Hepatocyte (in vitro differentiated cells): ENCODE measurements around the gene GOLGA3. TPM values are rescaled to one million over a fixed set of nuclear protein-coding genes. Genes with fewer than 3 reads are reported as not detected.
"Not testable (repeated sequence)": the region's sequence is repeated elsewhere in the genome, so short reads cannot be mapped to it uniquely, and the experiment has no call there.

Experiments used
- DNase-seq: peaks from one replicate; pipeline ENCODE4 v3.0.0-alpha.2; 2016; ENCODE audit warnings: low spot score
- H2AFZ ChIP-seq: fragments of 200-600 bp; sonication (generic); 2 replicates; pipeline ENCODE4 v1.6.0; 2016; ENCODE audit warnings: antibody characterized with exemption, mild to moderate bottlenecking
- H3K27ac ChIP-seq: fragments of 200-600 bp; sonication (generic); 2 replicates; pipeline ENCODE4 v1.5.1; 2016; ENCODE audit warnings: mild to moderate bottlenecking
- H3K27me3 ChIP-seq: fragments of 200-600 bp; sonication (generic); 2 replicates; pipeline ENCODE4 v1.6.1; 2016
- H3K36me3 ChIP-seq: fragments of 200-600 bp; sonication (generic); replicated peaks from 2 replicates; pipeline ENCODE4 v1.5.1; 2016; ENCODE audit warnings: low read depth; ENCODE audit not compliant: insufficient read depth
- H3K4me1 ChIP-seq: fragments of 200-600 bp; sonication (generic); 2 replicates; pipeline ENCODE4 v1.5.1; 2016; ENCODE audit warnings: mild to moderate bottlenecking, moderate library complexity; ENCODE audit not compliant: insufficient read depth
- H3K4me2 ChIP-seq: fragments of 200-600 bp; sonication (generic); 2 replicates; pipeline ENCODE4 v1.6.0; 2016
- H3K4me3 ChIP-seq: fragments of 200-600 bp; sonication (generic); 2 replicates; pipeline ENCODE4 v1.5.1; 2016; ENCODE audit warnings: mild to moderate bottlenecking
- H3K79me2 ChIP-seq: fragments of 200-600 bp; sonication (generic); 2 replicates; pipeline ENCODE4 v1.6.0; 2017; ENCODE audit warnings: mild to moderate bottlenecking
- H3K9me2 ChIP-seq: fragments of 200-600 bp; sonication (generic); replicated peaks from 2 replicates; pipeline ENCODE4 v1.6.0; 2017; ENCODE audit warnings: mild to moderate bottlenecking; ENCODE audit not compliant: insufficient read depth
- H3K9me3 ChIP-seq: fragments of 200-600 bp; sonication (generic); 2 replicates; pipeline ENCODE4 v1.5.1; 2016; ENCODE audit warnings: low read depth, mild to moderate bottlenecking
- H4K20me1 ChIP-seq: fragments of 200-600 bp; sonication (generic); 2 replicates; pipeline ENCODE4 v1.6.0; 2016; ENCODE audit warnings: mild to moderate bottlenecking; ENCODE audit not compliant: insufficient read depth, poor library complexity, severe bottlenecking
- EZH2 ChIP-seq: fragments of 200-600 bp; sonication (generic); IDR thresholded peaks from 2 replicates; pipeline ENCODE4 v1.6.1; 2016; ENCODE audit warnings: antibody characterized with exemption, mild to moderate bottlenecking, borderline replicate concordance
- EZH2phosphoT487 ChIP-seq: fragments of 200-600 bp; sonication (generic); IDR thresholded peaks from one replicate; pipeline ENCODE4 v1.6.1; 2018; ENCODE audit warnings: antibody characterized with exemption, mild to moderate bottlenecking, low read depth, moderate library complexity; ENCODE audit not compliant: unreplicated experiment, severe bottlenecking
- whole genome bisulfite sequencing: methylation state at CpG from one replicate; pipeline ENCODE4 v1.1.6; 2016; ENCODE audit warnings: low lambda C conversion rate; ENCODE audit errors: missing lambda C conversion rate; 5-methylcytosine and 5-hydroxymethylcytosine counted together
- polyA plus RNA-seq: library from polyadenylated mRNA; unstranded; fragments of >200 nt; fragmentation: Nextera tagmentation; extraction: Ambion mirVana; gene quantifications from 2 replicates; pipeline ENCODE4 v1.2.1, GENCODE V29; 2016
- total RNA-seq: library from RNA; depleted of rRNA; stranded (reverse); fragments of >200 nt; gene quantifications from 2 replicates; pipeline ENCODE4 v1.2.3, GENCODE V29; 2014
- TF ChIP-seq, protein P1 (sequence below): fragments of 200-600 bp; sonication (generic); IDR thresholded peaks from 2 replicates; pipeline ENCODE4 v1.5.1; 2016; ENCODE audit warnings: antibody characterized with exemption, mild to moderate bottlenecking; ENCODE audit not compliant: poor library complexity

GOLGA3 gene
- total and polyA plus RNA-seq, 2 experiments from 2014 or later, result 26.2 to 67.6 TPM

DNA sequence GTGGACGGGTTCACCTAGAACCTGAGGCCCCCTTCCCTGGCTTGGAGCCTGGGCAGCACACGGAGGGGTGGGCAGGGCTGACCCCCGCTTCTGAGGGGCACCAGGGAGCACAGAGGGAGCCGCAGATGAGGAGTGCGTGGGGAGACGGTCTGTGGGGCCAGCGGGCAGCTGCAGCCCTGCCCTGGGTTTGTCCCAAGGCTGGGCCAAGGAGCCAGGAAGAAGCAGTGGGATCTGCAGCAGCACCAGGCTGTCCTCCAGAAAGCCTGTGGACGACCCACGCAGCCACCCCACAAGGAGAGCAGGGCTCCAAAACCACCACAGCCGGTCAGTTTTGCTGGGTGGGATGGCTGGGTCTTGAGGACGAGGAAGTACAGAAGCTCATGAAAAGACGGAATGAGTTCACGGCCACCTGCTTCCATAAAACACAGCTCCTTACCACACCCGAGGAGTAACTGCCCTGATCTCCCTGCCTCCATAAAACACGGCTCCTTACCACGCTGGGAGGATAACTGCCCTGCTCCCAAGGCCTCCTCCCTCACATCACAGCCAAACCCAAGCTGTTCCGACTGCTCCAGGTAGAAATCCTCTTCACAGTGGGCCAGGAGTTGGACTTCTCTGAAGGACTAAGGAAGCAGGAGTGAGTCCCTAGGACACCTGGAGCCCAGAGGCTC is 9.9 kb upstream of the GOLGA3 start:
- H3K9me2 ChIP-seq, result no peaks in the 10 kb centered on the region
- no peaks in the 10 kb centered on the region for H3K36me3 ChIP-seq
- no peak overlapping the region for H3K27ac ChIP-seq
- H3K79me2 ChIP-seq, result no peaks in the 10 kb centered on the region
- H3K4me2 ChIP-seq, result no peak overlapping the region
- H4K20me1 ChIP-seq, result no peaks in the 10 kb centered on the region
- H3K27me3 ChIP-seq, result no peaks in the 10 kb centered on the region
- H3K9me3 ChIP-seq, result no peaks in the 10 kb centered on the region
- no peaks in the 10 kb centered on the region for H3K4me1 ChIP-seq
- H2AFZ ChIP-seq, result no peak overlapping the region
- TF ChIP-seq EZH2 (no peak), EZH2phosphoT487 (no peak)
- TF ChIP-seq, protein P1, sequence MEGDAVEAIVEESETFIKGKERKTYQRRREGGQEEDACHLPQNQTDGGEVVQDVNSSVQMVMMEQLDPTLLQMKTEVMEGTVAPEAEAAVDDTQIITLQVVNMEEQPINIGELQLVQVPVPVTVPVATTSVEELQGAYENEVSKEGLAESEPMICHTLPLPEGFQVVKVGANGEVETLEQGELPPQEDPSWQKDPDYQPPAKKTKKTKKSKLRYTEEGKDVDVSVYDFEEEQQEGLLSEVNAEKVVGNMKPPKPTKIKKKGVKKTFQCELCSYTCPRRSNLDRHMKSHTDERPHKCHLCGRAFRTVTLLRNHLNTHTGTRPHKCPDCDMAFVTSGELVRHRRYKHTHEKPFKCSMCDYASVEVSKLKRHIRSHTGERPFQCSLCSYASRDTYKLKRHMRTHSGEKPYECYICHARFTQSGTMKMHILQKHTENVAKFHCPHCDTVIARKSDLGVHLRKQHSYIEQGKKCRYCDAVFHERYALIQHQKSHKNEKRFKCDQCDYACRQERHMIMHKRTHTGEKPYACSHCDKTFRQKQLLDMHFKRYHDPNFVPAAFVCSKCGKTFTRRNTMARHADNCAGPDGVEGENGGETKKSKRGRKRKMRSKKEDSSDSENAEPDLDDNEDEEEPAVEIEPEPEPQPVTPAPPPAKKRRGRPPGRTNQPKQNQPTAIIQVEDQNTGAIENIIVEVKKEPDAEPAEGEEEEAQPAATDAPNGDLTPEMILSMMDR, result no peak
- no peak overlapping the region for H3K4me3 ChIP-seq
- WGBS, result 95% methylated on average over 16 of the region's 17 CpGs
- DNase-seq, result no peak

DNA sequence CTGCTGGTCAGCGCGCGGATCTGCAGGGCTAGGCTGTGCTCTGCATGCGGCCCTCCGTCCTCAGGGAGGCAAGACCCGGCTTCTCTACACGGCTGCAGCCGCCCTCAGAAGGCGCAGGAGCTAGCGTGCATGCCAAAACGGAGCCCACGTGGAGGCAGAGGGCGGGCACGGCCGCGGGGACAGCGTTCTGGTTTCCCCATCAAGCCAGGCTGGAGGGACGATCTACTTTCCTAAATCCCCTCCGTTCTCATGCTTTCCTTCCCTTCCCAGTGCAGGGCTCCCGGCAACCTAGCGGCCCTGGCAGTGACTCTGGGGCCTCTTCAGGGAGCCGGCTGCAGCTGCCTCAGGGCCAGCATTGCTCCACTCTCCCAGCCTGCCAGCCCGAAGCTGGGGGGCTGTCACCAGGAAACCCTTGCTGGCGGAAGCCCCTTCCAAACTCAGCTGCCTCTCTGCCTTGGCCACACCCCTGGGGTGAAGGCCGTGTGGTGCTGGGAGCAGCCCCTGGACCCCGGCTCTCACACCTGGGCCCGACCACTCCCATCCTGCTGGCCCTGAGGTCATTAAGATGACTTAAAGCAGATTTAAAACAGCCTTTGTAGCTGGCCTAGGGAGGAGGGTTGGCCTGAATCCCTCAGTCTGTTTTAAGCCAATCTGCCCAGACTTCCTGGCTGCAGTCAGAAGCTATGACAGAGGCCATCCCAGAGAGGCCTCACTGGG is 9.2 kb upstream of the GOLGA3 start:
- H3K4me3 ChIP-seq, result no peak overlapping the region
- H2AFZ ChIP-seq, result no peak overlapping the region
- H3K4me1 ChIP-seq, result no peaks in the 10 kb centered on the region
- no peak overlapping the region for H3K4me2 ChIP-seq
- H3K9me3 ChIP-seq, result no peaks in the 10 kb centered on the region
- no peaks in the 10 kb centered on the region for H3K27me3 ChIP-seq
- no peaks in the 10 kb centered on the region for H4K20me1 ChIP-seq
- H3K79me2 ChIP-seq, result no peaks in the 10 kb centered on the region
- WGBS, result 88% methylated on average over 27 of the region's 27 CpGs
- no peak for DNase-seq
- H3K36me3 ChIP-seq, result no peaks in the 10 kb centered on the region
- no peak overlapping the region for H3K27ac ChIP-seq
- TF ChIP-seq, protein P1, result no peak
- TF ChIP-seq EZH2, result no peak
- TF ChIP-seq EZH2phosphoT487, result no peak
- no peaks in the 10 kb centered on the region for H3K9me2 ChIP-seq

DNA sequence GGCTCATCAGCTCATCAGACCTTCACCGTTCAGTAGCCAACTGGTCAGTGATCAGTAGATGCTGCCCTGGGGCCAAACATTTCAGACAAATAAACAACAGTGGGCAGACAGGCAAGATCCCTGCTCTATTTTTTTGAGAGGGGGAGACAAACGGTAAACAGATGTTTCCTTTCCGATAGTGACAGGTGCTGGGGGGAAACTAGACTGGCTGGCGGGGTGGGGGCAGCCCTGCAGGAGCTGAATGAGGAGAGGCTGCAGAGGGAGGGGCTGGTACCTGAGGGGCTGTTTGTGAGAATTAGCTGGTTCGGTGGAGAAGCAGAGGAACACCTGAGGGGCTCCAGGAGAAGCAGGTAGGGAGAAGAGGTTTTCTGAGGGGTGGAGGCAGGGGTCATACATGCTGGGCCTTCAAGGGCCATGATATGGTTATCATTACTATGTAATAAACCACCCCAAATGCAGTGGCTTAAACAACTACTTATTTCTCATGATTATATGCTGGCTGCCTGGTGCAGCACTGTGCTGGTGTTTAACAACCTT is 8.2 kb upstream of the GOLGA3 start:
- no peaks in the 10 kb centered on the region for H3K4me1 ChIP-seq
- DNase-seq, result no peak
- TF ChIP-seq EZH2phosphoT487 (no peak), EZH2 (no peak)
- TF ChIP-seq, protein P1, result no peak
- no peaks in the 10 kb centered on the region for H3K9me2 ChIP-seq
- H3K9me3 ChIP-seq, result no peaks in the 10 kb centered on the region
- no peak overlapping the region for H3K4me2 ChIP-seq
- H3K79me2 ChIP-seq, result no peaks in the 10 kb centered on the region
- 81% methylated on average over 5 of the region's 5 CpGs for WGBS
- H4K20me1 ChIP-seq, result no peaks in the 10 kb centered on the region
- no peak overlapping the region for H2AFZ ChIP-seq
- H3K36me3 ChIP-seq, result no peaks in the 10 kb centered on the region
- no peaks in the 10 kb centered on the region for H3K27me3 ChIP-seq
- no peak overlapping the region for H3K27ac ChIP-seq
- no peak overlapping the region for H3K4me3 ChIP-seq

DNA sequence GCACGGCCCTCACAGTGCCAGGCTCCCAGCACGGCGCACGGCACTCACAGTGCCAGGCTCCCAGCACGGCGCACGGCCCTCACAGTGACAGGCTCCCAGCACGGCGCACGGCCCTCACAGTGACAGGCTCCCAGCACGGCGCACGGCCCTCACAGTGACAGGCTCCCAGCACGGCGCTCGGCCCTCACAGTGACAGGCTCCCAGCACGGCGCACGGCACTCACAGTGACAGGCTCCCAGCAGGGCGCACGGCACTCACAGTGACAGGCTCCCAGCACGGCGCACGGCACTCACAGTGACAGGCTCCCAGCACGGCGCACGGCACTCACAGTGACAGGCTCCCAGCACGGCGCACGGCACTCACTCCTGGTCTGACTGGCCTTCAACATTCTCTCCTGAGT is 7.6 kb upstream of the GOLGA3 start:
- H3K4me3 ChIP-seq, H3K27me3 ChIP-seq, H4K20me1 ChIP-seq, H3K9me3 ChIP-seq, H2AFZ ChIP-seq, H3K9me2 ChIP-seq, H3K4me2 ChIP-seq, DNase-seq, H3K27ac ChIP-seq, H3K79me2 ChIP-seq, H3K36me3 ChIP-seq, H3K4me1 ChIP-seq: not testable (repeated sequence)
- WGBS, result over 99% methylated on average over 10 of the region's 30 CpGs
